Heart left ventricle (tissue), 16 donors: Measurements from ENCODE around the gene PRDX5. TPM values are rescaled to one million over a fixed set of nuclear protein-coding genes. Genes with fewer than 3 reads are reported as not detected.

ENCODE experiments used
- ATAC-seq, 4 donors: fragments of 200-7000 bp; cut with Tn5 transposase; one replicate each; pipeline ENCODE4 v1.9.1; 2020 to 2022; ENCODE audit warnings: moderate library complexity in 4 of 4, mild to moderate bottlenecking in 3 of 4, moderate number of reproducible peaks in 1 of 4
- DNase-seq, 5 donors: peaks; one replicate each; pipeline ENCODE4 v3.0.0-alpha.2; 2020
- H3K27ac ChIP-seq, 12 donors: fragments of 200-600 bp; sonication (generic) in 4 of 12; one replicate each; pipeline versions ENCODE4 v1.5.0 to v1.8.0; 2016 to 2022; ENCODE audit warnings: mild to moderate bottlenecking in 2 of 12
- H3K27me3 ChIP-seq, 9 donors: fragments of 200-600 bp; sonication (generic) in 2 of 9; one replicate each; pipeline versions ENCODE4 v1.5.1 to v1.8.0; 2016 to 2022; ENCODE audit warnings: mild to moderate bottlenecking in 3 of 9
- H3K36me3 ChIP-seq, 9 donors: fragments of 200-600 bp; sonication (generic) in 2 of 9; one replicate each; pipeline versions ENCODE4 v1.5.0 to v1.8.0; 2018 to 2022; ENCODE audit warnings: mild to moderate bottlenecking in 2 of 9
- H3K4me1 ChIP-seq, 12 donors: fragments of 200-600 bp; sonication (generic) in 4 of 12; one replicate each; pipeline versions ENCODE4 v1.5.0 to v1.8.0; 2016 to 2022; ENCODE audit warnings: mild to moderate bottlenecking in 3 of 12
- H3K4me3 ChIP-seq, 12 donors: fragments of 200-600 bp; sonication (generic) in 4 of 12; one replicate each; pipeline versions ENCODE4 v1.5.0 to v1.8.0; 2017 to 2022; ENCODE audit warnings: mild to moderate bottlenecking in 9 of 12, moderate library complexity in 4 of 12
- H3K9me3 ChIP-seq, 12 donors: fragments of 200-600 bp; sonication (generic) in 4 of 12; one replicate each; pipeline versions ENCODE4 v1.5.0 to v1.8.0; 2016 to 2022; ENCODE audit warnings: mild to moderate bottlenecking in 1 of 12
- CTCF ChIP-seq, 12 donors: fragments of 200-600 bp; sonication (generic) in 4 of 12; IDR thresholded peaks; one replicate each; pipeline versions ENCODE4 v1.5.0 to v1.8.0; 2018 to 2022; ENCODE audit warnings: antibody characterized with exemption in 12 of 12, mild to moderate bottlenecking in 5 of 12
- POLR2A ChIP-seq, 2 donors: fragments of 450-650 bp; IDR thresholded peaks; one replicate each; pipeline ENCODE4 v1.6.1; 2017; ENCODE audit warnings: antibody characterized with exemption in 2 of 2, mild to moderate bottlenecking in 2 of 2, moderate library complexity in 2 of 2
- WGBS, 4 donors: extraction: QIAGEN DNeasy Blood & Tissue Kit in 2 of 4; methylation state at CpG; one replicate each; pipeline versions ENCODE4 v1.1.5 to v1.1.7; 2013 to 2018; 5-methylcytosine and 5-hydroxymethylcytosine counted together
- intact Hi-C, 10 donors: fragments of 100-400 bp; cut with DNase I; formaldehyde crosslinking; loops; one replicate each; pipeline versions ENCODE4 v1.11.1 to v1.14.2; 2022
- polyA plus RNA-seq, 2 donors: library from polyadenylated mRNA; stranded (reverse); fragments of 200-250 nt; gene quantifications; one replicate each; pipeline ENCODE4 v1.2.3, GENCODE V29; 2013
- total RNA-seq, 9 donors: library from RNA; depleted of rRNA in 2 of 9; stranded (reverse); fragments of >200 nt in 2 of 9; fragmentation: NEBNext Ultra II Directional in 3 of 9; extraction: Animal tissue kit (Norgen Biotek cat#: 25700) in 3 of 9; gene quantifications; one replicate each; pipeline versions ENCODE4 v1.1.0 to v1.2.4, GENCODE V29; 2016 to 2023
- donor health status: ischemic (EF 13 %, LVEDD 7.1; RV severe dilation, severe dysfunction).
- donor health status: healthy with polysubstance abuse.
- donor health status: DM: no; HTN: yes; CAD: no.
- donor health status: DM: no; HTN: no; CAD: no.
- donor health status: ischemic (EF 25% LVEDD 6.9; RV normal size, moderate dysfunction).
- donor health status: ischemic (EF 25% LVEDD 5.7; RV mildly dilated, moderate dysfunction).
- donor health status: healthy.
- donor health status: DM: yes; HTN: yes; CAD: no.
- donor health status: ischemic (EF 35%, LVEDD 5.7; RV mildly dilated, moderate dysfunction).
- donor health status: nonischemic (EF 11% LVEDD 7.7; RV severe dilation, severe dysfunction).
- donor health status: DM: yes; HTN: yes; CAD: no.
- donor health status: PGD.
- donor health status: ischemic (EF 29% LVEDD 5.4; RV normal size, mild dysfunction).
- donor health status: nonischemic (EF 23%, LVEDD 6.1; RV moderate dilation, normal function).

Gene PRDX5
- total and polyA plus RNA-seq, 11 donors = 220 to 882 (median 294) TPM

- intact Hi-C loops = loop anchor here in 4 of 10 donors (5.0 to 10.0 kb wide), 3 partner anchors 39 to 298 kb away; partner anchors contain the start of genes PRDX5 (in 3 of the 4) and TRMT112 (in 3 of the 4)
- H3K4me1 ChIP-seq = peaks cover 3 to 47% (median 30%) of the 10 kb centered on the region in 12 donors
- H3K4me3 ChIP-seq = no peak overlapping the region
- peaks cover 0 to 19% (median 11%) of the 10 kb centered on the region in 9 donors for H3K36me3 ChIP-seq
- DNase-seq (no peak), ATAC-seq (no peak)
- H3K27ac ChIP-seq = no peak overlapping the region
- WGBS, 4 donors = 85 to 90% (median 87%) methylated on average over 25 of the region's 25 CpGs
- H3K27me3 ChIP-seq = no peaks in the 10 kb centered on the region
- H3K9me3 ChIP-seq = no peaks in the 10 kb centered on the region
- TF ChIP-seq CTCF (IDR thresholded peaks at IDR 0.05) (peak in 5 of 12 donors; percentile 11 to 34 (median 28)), POLR2A (IDR thresholded peaks at IDR 0.05) (no peak)
Measured at GRCh38 chr11:64356498-64357411, 38.8 kb downstream of the PRDX5 start.

- no peak for TF ChIP-seq CTCF (IDR thresholded peaks at IDR 0.05)
- no peak for TF ChIP-seq POLR2A (IDR thresholded peaks at IDR 0.05)
- intact Hi-C loops = loop anchor here in 4 of 10 donors (5.0 to 10.0 kb wide), 3 partner anchors 40 to 297 kb away; partner anchors contain the start of genes PRDX5 (in 3 of the 4) and TRMT112 (in 3 of the 4)
- no peak for DNase-seq
- Histone ChIP-seq H3K4me3 (no peak overlapping the region), H3K9me3 (no peaks in the 10 kb centered on the region), H3K27ac (peak overlapping the region in 2 of 12 donors; percentile 94 to 95), H3K27me3 (no peaks in the 10 kb centered on the region), H3K36me3 (peaks cover 0 to 26% (median 18%) of the 10 kb centered on the region in 9 donors), H3K4me1 (peaks cover 3 to 47% (median 30%) of the 10 kb centered on the region in 12 donors)
- 88 to 96% (median 91%) methylated on average over 4 to 6 of the region's 6 CpGs for WGBS, 4 donors
- no peak for ATAC-seq
Measured at GRCh38 chr11:64357446-64357845, 39.5 kb downstream of the PRDX5 start.

DNA sequence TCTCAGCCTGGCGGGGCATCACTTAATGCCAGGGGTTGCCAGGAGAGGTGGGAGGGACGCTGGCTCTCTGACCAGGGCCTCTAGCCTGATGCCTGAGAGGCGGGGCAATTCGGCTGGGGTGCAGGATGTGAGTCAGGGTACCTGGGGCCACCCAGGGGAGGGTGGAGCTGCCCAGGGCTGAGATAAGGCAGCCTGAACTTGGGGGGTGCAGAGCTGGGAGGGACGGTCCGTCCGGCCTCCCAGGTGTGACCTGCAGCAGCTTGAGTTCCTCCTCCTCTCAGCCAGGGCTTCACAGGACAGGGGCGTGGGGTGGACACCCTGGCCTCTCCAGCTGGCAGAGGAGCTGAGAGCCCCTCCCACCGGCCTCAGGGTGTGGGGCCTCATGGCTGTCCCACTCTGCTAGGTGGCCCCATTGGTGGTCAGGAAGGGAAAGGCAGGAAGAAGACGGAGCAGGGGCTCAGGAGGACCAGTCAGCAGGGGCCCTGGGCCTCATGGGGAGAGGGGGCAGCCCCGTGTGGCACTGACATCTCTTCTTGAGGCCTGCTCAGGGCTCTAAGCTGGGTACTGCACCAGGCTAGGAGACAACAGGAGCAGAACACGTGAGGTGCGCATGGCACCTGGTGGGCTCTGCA is 40.1 kb downstream of the PRDX5 start:
- Histone ChIP-seq H3K27me3 (no peaks in the 10 kb centered on the region), H3K9me3 (no peaks in the 10 kb centered on the region), H3K36me3 (peaks cover 0 to 31% (median 23%) of the 10 kb centered on the region in 9 donors), H3K4me3 (peak overlapping the region in 11 of 12 donors; percentile 68 to 94 (median 85)), H3K4me1 (peaks cover 3 to 47% (median 30%) of the 10 kb centered on the region in 12 donors), H3K27ac (peak overlapping the region; percentile 78 to 95 (median 92))
- TF ChIP-seq CTCF (IDR thresholded peaks at IDR 0.05) (no peak), POLR2A (IDR thresholded peaks at IDR 0.05) (no peak)
- peak in 1 of 5 donors; percentile 33 for DNase-seq
- WGBS, 4 donors = 64 to 78% (median 68%) methylated on average over 12 to 13 of the region's 13 CpGs
- ATAC-seq = no peak
- intact Hi-C loops = loop anchor here in 4 of 10 donors (5.0 to 10.0 kb wide), 3 partner anchors 41 to 297 kb away; partner anchors contain the start of genes PRDX5 (in 3 of the 4) and TRMT112 (in 3 of the 4)
